ENCODE results near the gene PSMB2. TPM values are rescaled to one million over a fixed set of nuclear protein-coding genes. Genes with fewer than 3 reads are reported as not detected.

The PSMB2 gene
- total RNA-seq, 2 experiments from 2014 or later, result 28.7 to 86.3 TPM

DNA sequence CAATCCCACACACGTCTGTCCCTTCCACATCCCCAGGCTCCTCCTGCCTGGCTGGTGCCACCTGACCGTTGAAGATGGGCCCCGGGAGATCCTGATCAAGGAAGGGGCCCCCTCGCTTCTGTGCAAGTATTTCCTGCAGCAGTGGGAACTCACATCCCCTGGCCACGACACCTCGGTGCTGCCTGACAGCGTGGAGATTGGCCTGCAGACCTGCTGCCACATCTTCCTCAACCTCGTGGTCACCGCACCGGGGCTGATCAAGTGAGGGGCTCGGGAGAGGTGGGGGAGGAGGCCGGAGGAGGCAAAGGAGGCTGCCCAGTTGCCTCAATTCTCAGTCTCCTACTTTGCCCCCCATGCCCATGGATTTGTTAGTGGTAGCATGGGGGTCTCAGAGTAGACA lies 78.2 kb downstream of the PSMB2 start:
- Histone ChIP-seq H3K4me2 (ENCODE audit: low read length) (no peak overlapping the region), H2AFZ (ENCODE audit: low read length) (no peak overlapping the region), H3K4me3 (ENCODE audit: low read depth, low read length, poor library complexity, severe bottlenecking) (no peak overlapping the region), H3K4me1 (ENCODE audit: insufficient read depth, low read length, poor library complexity, severe bottlenecking) (peaks cover 7% of the 10 kb centered on the region), H3K9me3 (ENCODE audit: low read length) (no peaks in the 10 kb centered on the region), H3K79me2 (ENCODE audit: insufficient read depth, low read depth, low read length) (no peaks in the 10 kb centered on the region), H4K20me1 (ENCODE audit: insufficient read depth, low read length) (no peaks in the 10 kb centered on the region; the same call in 1 of the 2 replicates), H3K9me2 (ENCODE audit: insufficient read depth, low read length) (no peaks in the 10 kb centered on the region), H3K27ac (ENCODE audit: low read depth, low read length, poor library complexity, severe bottlenecking) (no peak overlapping the region), H3K36me3 (ENCODE audit: insufficient read depth, low read length) (peaks cover 14% of the 10 kb centered on the region; the same call in 1 of the 2 replicates)
- ChIA-PET CTCF (ENCODE audit: unreplicated experiment) (no interaction called here), POLR2A (no interaction called here)
- intact Hi-C loops (cut with micrococcal nuclease; ENCODE audit: unreplicated experiment), result no loop called here
- no peak for DNase-seq (ENCODE audit: low spot score)
- no peak for TF ChIP-seq EZH2phosphoT487 (IDR thresholded peaks at IDR 0.05; ENCODE audit: borderline replicate concordance, low read depth, low read length)
- TF ChIP-seq, protein P1, sequence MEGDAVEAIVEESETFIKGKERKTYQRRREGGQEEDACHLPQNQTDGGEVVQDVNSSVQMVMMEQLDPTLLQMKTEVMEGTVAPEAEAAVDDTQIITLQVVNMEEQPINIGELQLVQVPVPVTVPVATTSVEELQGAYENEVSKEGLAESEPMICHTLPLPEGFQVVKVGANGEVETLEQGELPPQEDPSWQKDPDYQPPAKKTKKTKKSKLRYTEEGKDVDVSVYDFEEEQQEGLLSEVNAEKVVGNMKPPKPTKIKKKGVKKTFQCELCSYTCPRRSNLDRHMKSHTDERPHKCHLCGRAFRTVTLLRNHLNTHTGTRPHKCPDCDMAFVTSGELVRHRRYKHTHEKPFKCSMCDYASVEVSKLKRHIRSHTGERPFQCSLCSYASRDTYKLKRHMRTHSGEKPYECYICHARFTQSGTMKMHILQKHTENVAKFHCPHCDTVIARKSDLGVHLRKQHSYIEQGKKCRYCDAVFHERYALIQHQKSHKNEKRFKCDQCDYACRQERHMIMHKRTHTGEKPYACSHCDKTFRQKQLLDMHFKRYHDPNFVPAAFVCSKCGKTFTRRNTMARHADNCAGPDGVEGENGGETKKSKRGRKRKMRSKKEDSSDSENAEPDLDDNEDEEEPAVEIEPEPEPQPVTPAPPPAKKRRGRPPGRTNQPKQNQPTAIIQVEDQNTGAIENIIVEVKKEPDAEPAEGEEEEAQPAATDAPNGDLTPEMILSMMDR (conservative IDR thresholded peaks at IDR 0.05; ENCODE audit: low read length), result no peak
- BruUV-seq (replicated peaks), result no TSS peak

DNA sequence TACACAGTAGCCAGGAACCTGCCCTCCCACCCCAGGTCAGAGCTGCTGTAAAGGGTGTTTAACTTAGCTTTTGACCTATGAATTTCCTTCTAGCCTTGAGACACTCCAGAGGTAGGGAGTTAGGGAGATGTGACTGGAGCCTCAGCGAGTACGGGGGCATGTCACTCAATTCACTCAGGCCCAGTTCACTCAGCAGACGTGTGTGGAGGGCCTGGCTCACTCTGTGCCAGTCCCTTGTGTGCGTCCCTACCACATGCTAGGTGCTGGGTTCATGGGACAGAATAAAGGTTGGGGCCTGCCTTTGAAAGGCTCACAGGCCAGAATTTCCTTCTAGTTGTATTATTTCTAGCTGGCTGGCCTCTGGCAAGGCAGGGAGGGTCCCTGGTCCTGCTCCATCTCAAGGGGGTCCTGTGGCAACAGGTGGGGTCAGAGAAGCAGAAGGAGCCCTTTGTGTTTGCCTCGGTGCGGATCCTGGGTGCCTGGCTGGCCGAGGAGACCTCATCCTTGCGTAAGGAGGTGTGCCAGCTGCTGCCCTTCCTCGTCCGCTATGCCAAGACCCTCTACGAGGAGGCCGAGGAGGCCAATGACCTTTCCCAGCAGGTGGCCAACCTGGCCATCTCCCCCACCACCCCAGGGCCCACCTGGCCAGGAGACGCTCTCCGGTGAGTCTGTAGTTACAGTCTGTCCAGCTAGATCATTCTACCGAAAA lies 79.2 kb downstream of the PSMB2 start:
- intact Hi-C loops (cut with micrococcal nuclease; ENCODE audit: unreplicated experiment), result no loop called here
- H3K4me3 ChIP-seq (ENCODE audit: low read depth, low read length, poor library complexity, severe bottlenecking), result no peak overlapping the region
- no peak overlapping the region for H2AFZ ChIP-seq (ENCODE audit: low read length)
- ChIA-PET POLR2A (interaction anchor here (1.1 kb wide), 1 partner anchor 207 kb away, joined by 5 read pairs; no protein-coding TSS in a partner anchor), CTCF (ENCODE audit: unreplicated experiment) (no interaction called here)
- no peaks in the 10 kb centered on the region for H3K9me2 ChIP-seq (ENCODE audit: insufficient read depth, low read length)
- DNase-seq (ENCODE audit: low spot score), result no peak
- H3K79me2 ChIP-seq (ENCODE audit: insufficient read depth, low read depth, low read length), result peaks cover 3% of the 10 kb centered on the region; the same call in 1 of the 2 replicates
- TF ChIP-seq, protein P1 (conservative IDR thresholded peaks at IDR 0.05; ENCODE audit: low read length), result no peak
- no peak overlapping the region for H3K4me2 ChIP-seq (ENCODE audit: low read length)
- H3K4me1 ChIP-seq (ENCODE audit: insufficient read depth, low read length, poor library complexity, severe bottlenecking), result peaks cover 8% of the 10 kb centered on the region
- H4K20me1 ChIP-seq (ENCODE audit: insufficient read depth, low read length), result no peaks in the 10 kb centered on the region; the same call in 1 of the 2 replicates
- H3K9me3 ChIP-seq (ENCODE audit: low read length), result no peaks in the 10 kb centered on the region
- H3K36me3 ChIP-seq (ENCODE audit: insufficient read depth, low read length), result peaks cover 14% of the 10 kb centered on the region; the same call in 1 of the 2 replicates
- BruUV-seq (replicated peaks), result no TSS peak
- no peak overlapping the region for H3K27ac ChIP-seq (ENCODE audit: low read depth, low read length, poor library complexity, severe bottlenecking)

DNA sequence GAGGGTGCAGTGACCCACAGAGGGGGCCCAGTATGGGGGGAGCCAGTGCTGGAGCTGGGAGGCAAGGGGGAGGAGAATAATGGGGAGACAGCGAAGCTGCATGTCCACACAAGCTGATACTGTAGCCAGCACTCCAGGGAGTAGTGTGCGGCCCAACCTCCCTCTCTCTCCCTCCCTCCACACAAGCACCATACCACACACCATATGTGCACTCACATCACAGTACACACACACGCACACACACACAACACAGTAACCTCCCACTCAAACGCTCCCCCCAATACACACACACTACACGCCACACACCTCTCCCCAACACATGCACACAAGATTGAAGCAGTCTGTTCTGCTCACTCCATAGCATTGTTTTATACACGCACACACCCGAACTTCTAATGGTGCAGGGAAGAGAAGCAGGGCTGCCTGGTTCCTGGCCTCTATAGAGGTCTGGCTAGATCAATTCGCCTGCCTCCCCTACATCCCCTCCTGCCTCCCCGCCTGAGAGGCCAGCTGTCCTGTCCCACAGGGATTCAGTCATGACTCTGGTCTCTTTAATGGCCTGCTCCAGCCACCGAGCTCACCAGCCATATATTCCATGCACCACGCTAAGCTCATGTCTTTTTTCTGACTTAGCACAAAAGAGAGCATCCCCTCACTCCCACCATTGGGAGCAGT lies 79.9 kb downstream of the PSMB2 start:
- H3K4me2 ChIP-seq (ENCODE audit: low read length), result no peak overlapping the region
- H2AFZ ChIP-seq (ENCODE audit: low read length), result no peak overlapping the region
- no peaks in the 10 kb centered on the region for H3K9me3 ChIP-seq (ENCODE audit: low read length)
- DNase-seq (ENCODE audit: low spot score), result no peak
- no peak overlapping the region for H3K27ac ChIP-seq (ENCODE audit: low read depth, low read length, poor library complexity, severe bottlenecking)
- H3K4me3 ChIP-seq (ENCODE audit: low read depth, low read length, poor library complexity, severe bottlenecking), result no peak overlapping the region
- H3K9me2 ChIP-seq (ENCODE audit: insufficient read depth, low read length), result no peaks in the 10 kb centered on the region
- H3K79me2 ChIP-seq (ENCODE audit: insufficient read depth, low read depth, low read length), result peaks cover 9% of the 10 kb centered on the region; the same call in 1 of the 2 replicates
- TF ChIP-seq EZH2phosphoT487 (IDR thresholded peaks at IDR 0.05; ENCODE audit: borderline replicate concordance, low read depth, low read length), result no peak
- TF ChIP-seq, protein P1 (conservative IDR thresholded peaks at IDR 0.05; ENCODE audit: low read length), result no peak
- peaks cover 11% of the 10 kb centered on the region for H3K4me1 ChIP-seq (ENCODE audit: insufficient read depth, low read length, poor library complexity, severe bottlenecking)
- no TSS peak for BruUV-seq (replicated peaks)
- POLR2A ChIA-PET, result interaction anchor here (1.1 kb wide), 1 partner anchor 207 kb away, joined by 5 read pairs; no protein-coding TSS in a partner anchor
- CTCF ChIA-PET (ENCODE audit: unreplicated experiment), result no interaction called here
- no peaks in the 10 kb centered on the region; the same call in 1 of the 2 replicates for H4K20me1 ChIP-seq (ENCODE audit: insufficient read depth, low read length)
- H3K36me3 ChIP-seq (ENCODE audit: insufficient read depth, low read length), result peaks cover 14% of the 10 kb centered on the region; the same call in 1 of the 2 replicates
- intact Hi-C loops (cut with micrococcal nuclease; ENCODE audit: unreplicated experiment), result no loop called here
